HEK293 (cell line): ENCODE results near the gene ILDR1.

Experiments
- CTCF ChIA-PET: fragments of 350-600 bp; formaldehyde crosslinking; extraction: SDS; loops from one replicate; lab custom pipeline; 2021; ENCODE audit warnings: antibody characterized with exemption; lab: Yijun Ruan, JAX
- POLR2A ChIA-PET: fragments of 300-600 bp; formaldehyde crosslinking; extraction: SDS; loops from one replicate; lab custom pipeline; 2020; ENCODE audit warnings: antibody characterized with exemption, inconsistent platforms; lab: Yijun Ruan, JAX
- H3K27ac ChIP-seq: fragments of 200-500 bp; sonication (Bioruptor generic); 2 replicates; pipeline ENCODE4 v1.5.1; 2014; ENCODE audit warnings: low read depth, low read length, control low read depth, inconsistent platforms; ENCODE audit errors: extremely low read depth
- H3K36me3 ChIP-seq, 2 experiments: fragments of 200-500 bp in 1 of 2; sonication (Bioruptor generic) in 1 of 2; 1 replicate in 1 of 2; 2 replicates in 1 of 2; pipeline ENCODE4 v1.5.1; 2014 to 2017; ENCODE audit warnings: inconsistent platforms in 2 of 2, low read length in 2 of 2; ENCODE audit not compliant: control insufficient read depth in 2 of 2, insufficient read depth in 1 of 2
- H3K4me1 ChIP-seq: fragments of 200-500 bp; sonication (Bioruptor generic); 2 replicates; pipeline ENCODE4 v1.5.1; 2014; ENCODE audit warnings: mild to moderate bottlenecking, low read length, inconsistent platforms; ENCODE audit not compliant: control insufficient read depth, insufficient read depth
- H3K4me3 ChIP-seq: 2 replicates; pipeline ENCODE4 v1.5.1; 2011; ENCODE audit warnings: low read depth, mild to moderate bottlenecking, control low read depth, low read length, moderate library complexity
- H3K9me3 ChIP-seq: fragments of 200-500 bp; sonication (Bioruptor generic); 2 replicates; pipeline ENCODE4 v1.5.1; 2014; ENCODE audit warnings: low read depth, low read length, inconsistent platforms; ENCODE audit not compliant: control insufficient read depth, insufficient read depth
- ATF2 ChIP-seq: fragments of 450-650 bp; formaldehyde crosslinking; IDR thresholded peaks from 2 replicates; pipeline ENCODE4 v1.5.1; 2016; ENCODE audit warnings: missing biosample characterization, missing genetic modification characterization, low read depth
- EGR2 ChIP-seq: fragments of 450-650 bp; formaldehyde crosslinking; IDR thresholded peaks from 2 replicates; pipeline ENCODE4 v1.5.1; 2016; ENCODE audit warnings: low read depth, missing biosample characterization, missing genetic modification characterization
- GLIS1 ChIP-seq: fragments of 450-650 bp; formaldehyde crosslinking; IDR thresholded peaks from 2 replicates; pipeline ENCODE4 v1.5.1; 2016; ENCODE audit warnings: missing biosample characterization, missing genetic modification characterization
- PBX3 ChIP-seq: sonication (generic); formaldehyde crosslinking; IDR thresholded peaks from 2 replicates; pipeline ENCODE4 v1.8.1; 2022; ENCODE audit warnings: mild to moderate bottlenecking, moderate library complexity, missing genetic modification reagents
- REPIN1 ChIP-seq: fragments of 450-650 bp; formaldehyde crosslinking; IDR thresholded peaks from 2 replicates; pipeline ENCODE4 v1.5.1; 2017; ENCODE audit warnings: missing biosample characterization, missing genetic modification characterization, low read depth
- SALL2 ChIP-seq: fragments of 450-650 bp; formaldehyde crosslinking; IDR thresholded peaks from 2 replicates; pipeline ENCODE4 v1.5.0; 2017; ENCODE audit warnings: missing biosample characterization, mild to moderate bottlenecking, missing genetic modification characterization, borderline replicate concordance
- TCF7L2 ChIP-seq: IDR thresholded peaks from 2 replicates; pipeline ENCODE4 v1.6.1; 2011; ENCODE audit warnings: low read depth, mild to moderate bottlenecking, inconsistent platforms, low read length, moderate library complexity, borderline replicate concordance
- ZBTB11 ChIP-seq: fragments of 450-650 bp; formaldehyde crosslinking; conservative IDR thresholded peaks from 2 replicates; pipeline ENCODE4 v1.5.1; 2016; ENCODE audit warnings: low read depth, missing biosample characterization, missing genetic modification characterization
- ZFP3 ChIP-seq: fragments of 450-650 bp; formaldehyde crosslinking; IDR thresholded peaks from 2 replicates; pipeline ENCODE4 v1.5.1; 2016; ENCODE audit warnings: low read depth, missing biosample characterization, missing genetic modification characterization
- ZFP69B ChIP-seq: fragments of 450-650 bp; formaldehyde crosslinking; IDR thresholded peaks from 2 replicates; pipeline ENCODE4 v1.5.1; 2016; ENCODE audit warnings: missing biosample characterization, missing genetic modification characterization
- ZNF10 ChIP-seq: fragments of 450-650 bp; formaldehyde crosslinking; IDR thresholded peaks from 2 replicates; pipeline ENCODE4 v1.5.1; 2017; ENCODE audit warnings: missing biosample characterization, missing genetic modification characterization
- ZNF148 ChIP-seq: fragments of 450-650 bp; formaldehyde crosslinking; IDR thresholded peaks from 2 replicates; pipeline ENCODE4 v1.5.0; 2017; ENCODE audit warnings: missing biosample characterization, missing genetic modification characterization, borderline replicate concordance
- ZNF169 ChIP-seq: fragments of 450-650 bp; formaldehyde crosslinking; IDR thresholded peaks from 2 replicates; pipeline ENCODE4 v1.5.1; 2016; ENCODE audit warnings: missing biosample characterization, missing genetic modification characterization
- ZNF23 ChIP-seq: fragments of 450-650 bp; formaldehyde crosslinking; IDR thresholded peaks from 2 replicates; pipeline ENCODE4 v1.5.1; 2016; ENCODE audit warnings: missing biosample characterization, missing genetic modification characterization, borderline replicate concordance
- ZNF24 ChIP-seq: fragments of 450-650 bp; formaldehyde crosslinking; IDR thresholded peaks from 2 replicates; pipeline ENCODE4 v1.5.1; 2016; ENCODE audit warnings: missing biosample characterization, missing genetic modification characterization
- ZNF302 ChIP-seq: fragments of 450-650 bp; formaldehyde crosslinking; IDR thresholded peaks from 2 replicates; pipeline ENCODE4 v1.5.1; 2016; ENCODE audit warnings: missing biosample characterization, missing genetic modification characterization, low read depth
- ZNF544 ChIP-seq: fragments of 450-650 bp; formaldehyde crosslinking; IDR thresholded peaks from 2 replicates; pipeline ENCODE4 v1.5.0; 2017; ENCODE audit warnings: missing biosample characterization, missing genetic modification characterization
- ZNF654 ChIP-seq: fragments of 450-650 bp; formaldehyde crosslinking; IDR thresholded peaks from 2 replicates; pipeline ENCODE4 v1.5.1; 2016; ENCODE audit warnings: low read depth, missing biosample characterization, missing genetic modification characterization
- ZNF768 ChIP-seq: fragments of 450-650 bp; formaldehyde crosslinking; IDR thresholded peaks from 2 replicates; pipeline ENCODE4 v1.5.1; 2018; ENCODE audit warnings: missing biosample characterization, mild to moderate bottlenecking, missing genetic modification characterization
- ZNF791 ChIP-seq: fragments of 450-650 bp; formaldehyde crosslinking; IDR thresholded peaks from 2 replicates; pipeline ENCODE4 v1.5.1; 2016; ENCODE audit warnings: missing biosample characterization, missing genetic modification characterization
- TF ChIP-seq, protein P1 (sequence below): fragments of 450-650 bp; formaldehyde crosslinking; IDR thresholded peaks from 2 replicates; pipeline ENCODE4 v1.5.1; 2017; ENCODE audit warnings: missing biosample characterization, missing genetic modification characterization

ILDR1 gene

GRCh38 chr3:122058294-122058693 lies 36.2 kb upstream of the ILDR1 start:
- Histone ChIP-seq H3K4me3 (no peak overlapping the region), H3K27ac (no peak overlapping the region), H3K36me3 (no peaks in the 10 kb centered on the region), H3K9me3 (no peaks in the 10 kb centered on the region)
- ChIA-PET POLR2A (no interaction called here), CTCF (no interaction called here)
- no peak for TF ChIP-seq ZFP3
- TF ChIP-seq ZNF302 (tag by site-specific recombination) = no peak
- no peak for TF ChIP-seq ZNF654 (tag by site-specific recombination)
- no peak for TF ChIP-seq ZNF148
- no peak for TF ChIP-seq PBX3 (CRISPR knock-in tag)
- no peak for TF ChIP-seq SALL2
- TF ChIP-seq, all 188 proteins: peak for 0
- H3K4me1 ChIP-seq = no peaks in the 10 kb centered on the region

- no peak for TF ChIP-seq ZBTB11
- TF ChIP-seq ZNF24 (tag by site-specific recombination) = no peak
- TF ChIP-seq ZNF768 (tag by site-specific recombination) = no peak
- no peak for TF ChIP-seq REPIN1 (tag by site-specific recombination)
- TF ChIP-seq, all 188 proteins: peak for 0
Measured at GRCh38 chr3:122057671-122058070, 35.6 kb upstream of the ILDR1 start.

DNA sequence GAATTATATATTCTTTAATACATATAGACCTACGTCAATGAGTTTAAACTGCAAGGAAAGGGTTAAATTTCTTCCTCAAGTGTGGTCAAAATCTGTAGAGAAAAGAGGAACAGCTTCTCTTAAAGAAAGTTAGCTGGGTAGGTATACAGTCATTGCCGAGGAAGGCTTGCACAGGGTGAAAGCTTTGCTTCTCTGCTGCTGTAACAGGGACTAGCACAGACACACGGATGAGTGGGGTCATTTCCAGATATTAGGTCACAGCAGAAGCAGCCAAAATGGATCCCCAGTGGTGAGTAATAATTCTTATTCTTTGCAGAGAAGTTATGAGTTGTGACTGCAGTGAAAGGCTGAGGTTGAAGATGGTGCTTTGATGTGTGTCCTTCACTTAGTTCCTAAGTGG lies 33.2 kb upstream of the ILDR1 start, which contains the start of gene CD86:
CD86 (plus strand) TSS at position 148 of the 400 bp plus-strand sequence; CDS start at position 276, 128 bp downstream.
- Histone ChIP-seq H3K36me3 (no peaks in the 10 kb centered on the region), H3K9me3 (no peaks in the 10 kb centered on the region), H3K27ac (no peak within 1 kb of the TSS), H3K4me1 (no peaks in the 10 kb centered on the region), H3K4me3 (no peak within 1 kb of the TSS)
- ChIA-PET CTCF (interaction anchor here (1.2 kb wide), 1 partner anchor 60 kb away, joined by 3 read pairs; no protein-coding TSS in a partner anchor), POLR2A (no interaction called here)
- no peak for TF ChIP-seq GLIS1
- TF ChIP-seq ZNF169 (tag by site-specific recombination) = no peak
- no peak for TF ChIP-seq ZFP69B (tag by site-specific recombination)
- no peak for TF ChIP-seq ATF2 (tag by site-specific recombination)
- no peak for TF ChIP-seq ZNF10 (tag by site-specific recombination)
- TF ChIP-seq ZNF791 = no peak
- no peak for TF ChIP-seq EGR2 (tag by site-specific recombination)
- no peak for TF ChIP-seq TCF7L2
- TF ChIP-seq, protein P1, sequence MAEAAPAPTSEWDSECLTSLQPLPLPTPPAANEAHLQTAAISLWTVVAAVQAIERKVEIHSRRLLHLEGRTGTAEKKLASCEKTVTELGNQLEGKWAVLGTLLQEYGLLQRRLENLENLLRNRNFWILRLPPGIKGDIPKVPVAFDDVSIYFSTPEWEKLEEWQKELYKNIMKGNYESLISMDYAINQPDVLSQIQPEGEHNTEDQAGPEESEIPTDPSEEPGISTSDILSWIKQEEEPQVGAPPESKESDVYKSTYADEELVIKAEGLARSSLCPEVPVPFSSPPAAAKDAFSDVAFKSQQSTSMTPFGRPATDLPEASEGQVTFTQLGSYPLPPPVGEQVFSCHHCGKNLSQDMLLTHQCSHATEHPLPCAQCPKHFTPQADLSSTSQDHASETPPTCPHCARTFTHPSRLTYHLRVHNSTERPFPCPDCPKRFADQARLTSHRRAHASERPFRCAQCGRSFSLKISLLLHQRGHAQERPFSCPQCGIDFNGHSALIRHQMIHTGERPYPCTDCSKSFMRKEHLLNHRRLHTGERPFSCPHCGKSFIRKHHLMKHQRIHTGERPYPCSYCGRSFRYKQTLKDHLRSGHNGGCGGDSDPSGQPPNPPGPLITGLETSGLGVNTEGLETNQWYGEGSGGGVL = no peak
- TF ChIP-seq ZNF544 (tag by site-specific recombination) = no peak
- no peak for TF ChIP-seq PBX3 (CRISPR knock-in tag)
- TF ChIP-seq ZNF23 = no peak

More at GRCh38 chr3:122057671-122058070, 35.6 kb upstream of the ILDR1 start:
- H3K9me3 ChIP-seq = no peaks in the 10 kb centered on the region
- H3K27ac ChIP-seq = no peak overlapping the region
- H3K36me3 ChIP-seq = no peaks in the 10 kb centered on the region
- ChIA-PET CTCF (no interaction called here), POLR2A (no interaction called here)
- no peaks in the 10 kb centered on the region for H3K4me1 ChIP-seq
- H3K4me3 ChIP-seq = no peak overlapping the region
